Spleen (tissue), 7 donors: ENCODE data around the gene HSH2D.

ENCODE experiments used
- CTCF ChIP-seq, 11 experiments: fragments of 200-600 bp in 7 of 11; fragments of 450-650 bp in 4 of 11; sonication (generic) in 4 of 11; IDR thresholded peaks in 8 of 11; conservative IDR thresholded peaks in 3 of 11; 1 replicate in 7 of 11; 2 replicates in 4 of 11; pipeline versions ENCODE4 v1.4.0 to v1.8.0; 2016 to 2021; ENCODE audit warnings: antibody characterized with exemption in 11 of 11, inconsistent platforms in 4 of 11, mild to moderate bottlenecking in 1 of 11
- POLR2A ChIP-seq, 3 donors: fragments of 450-650 bp; IDR thresholded peaks; one replicate each; pipeline ENCODE4 v1.5.1; 2017; ENCODE audit warnings: antibody characterized with exemption in 3 of 3, mild to moderate bottlenecking in 1 of 3
- POLR2AphosphoS5 ChIP-seq, 3 donors: sonication (generic); formaldehyde crosslinking; IDR thresholded peaks; one replicate each; pipeline ENCODE4 v1.5.1; 2017; ENCODE audit warnings: antibody characterized with exemption in 3 of 3
- donor health status: DM: no; HTN: no; CAD: no; lungs with moderate emphysema.
- donor health status: DM: no; HTN: no; CAD: no.
- donor health status: DM: no; HTN: no; CAD: no.

- no peak for TF ChIP-seq CTCF (IDR thresholded peaks at IDR 0.05 in 8 of 11, conservative IDR thresholded peaks at IDR 0.05 in 3 of 11)
- no peak for TF ChIP-seq POLR2A (IDR thresholded peaks at IDR 0.05)
- TF ChIP-seq POLR2AphosphoS5 (IDR thresholded peaks at IDR 0.05), result no peak
Observed at GRCh38 chr19:16106121-16106520, 37.4 kb upstream of the HSH2D start.
